PC-9 (cell line): ENCODE data around the gene OR52N4.

Source experiments
- CTCF ChIP-seq: fragments of 200-600 bp; sonication (generic); conservative IDR thresholded peaks from 2 replicates; pipeline ENCODE4 v1.6.1; 2017; ENCODE audit warnings: mixed run types, antibody characterized with exemption, mild to moderate bottlenecking, moderate library complexity
- EZH2 ChIP-seq: fragments of 200-600 bp; sonication (generic); IDR thresholded peaks from 2 replicates; pipeline ENCODE4 v1.8.0; 2017; ENCODE audit warnings: antibody characterized with exemption, low read depth

GRCh38 chr11:5727691-5728090 lies 26.4 kb upstream of the OR52N4 start:
- TF ChIP-seq CTCF, result no peak
- no peak for TF ChIP-seq EZH2
